8988T (cell line): ENCODE data around the gene SETX.
"Not testable (repeated sequence)": the region's sequence is repeated elsewhere in the genome, so short reads cannot be mapped to it uniquely, and the experiment has no call there.

Experiments used
- DNase-seq: peaks from one replicate; pipeline ENCODE4 v3.0.0; 2011

SETX gene

GRCh38 chr9:132274861-132275260, 79.9 kb downstream of the SETX start:
- DNase-seq = no peak

GRCh38 chr9:132269704-132270516, 84.9 kb downstream of the SETX start:
- not testable (repeated sequence) for DNase-seq

- DNase-seq = no peak
These were observed 85.9 kb downstream of the SETX start for GRCh38 chr9:132268725-132269352.

- DNase-seq = no peak
These were observed 87.1 kb downstream of the SETX start for GRCh38 chr9:132267660-132268059.

- no peak for DNase-seq
These were observed 88.8 kb downstream of the SETX start for GRCh38 chr9:132266017-132266416.

- DNase-seq = no peak
These were observed 93.9 kb downstream of the SETX start for GRCh38 chr9:132260846-132261245.

- DNase-seq = no peak
These were observed 104.2 kb downstream of the SETX start for GRCh38 chr9:132250324-132251262.

- no peak for DNase-seq
These were observed 105.1 kb downstream of the SETX start for GRCh38 chr9:132249690-132250089.

GRCh38 chr9:132249123-132249522, 105.7 kb downstream of the SETX start:
- DNase-seq = no peak

- no peak for DNase-seq
These were observed 106.8 kb downstream of the SETX start for GRCh38 chr9:132247942-132248341.

GRCh38 chr9:132245465-132245864, 109.3 kb downstream of the SETX start:
- DNase-seq = no peak

GRCh38 chr9:132244582-132245455, 110.0 kb downstream of the SETX start:
- DNase-seq = no peak

- DNase-seq = no peak
These were observed 111.4 kb downstream of the SETX start for GRCh38 chr9:132243156-132244074.

- no peak for DNase-seq
These were observed 112.1 kb downstream of the SETX start for GRCh38 chr9:132242621-132243155.

- no peak for DNase-seq
These were observed 112.8 kb downstream of the SETX start for GRCh38 chr9:132241840-132242620.

- DNase-seq = no peak
These were observed 113.3 kb downstream of the SETX start for GRCh38 chr9:132241483-132241839.

GRCh38 chr9:132240841-132241482, 113.8 kb downstream of the SETX start:
- peak; percentile 98 for DNase-seq

GRCh38 chr9:132239999-132240840, 114.6 kb downstream of the SETX start:
- DNase-seq = no peak

- DNase-seq = no peak
These were observed 115.3 kb downstream of the SETX start for GRCh38 chr9:132239518-132239917.
